Astrocyte of the cerebellum (primary cell): Measurements from ENCODE around the gene GPR84.

Source experiments
- DNase-seq: peaks from one replicate; pipeline ENCODE4 v3.0.0-alpha.2; 2011; ENCODE audit warnings: low read depth
- H3K4me3 ChIP-seq: 2 replicates; pipeline ENCODE4 v1.5.1; 2011; ENCODE audit warnings: mild to moderate bottlenecking, low read depth, low read length, moderate library complexity
- in situ Hi-C: cut with HindIII; loops from 2 replicates; pipeline ENCODE4 v1.10.0; 2017; ENCODE audit warnings: low sequenced_read_pairs
- TF ChIP-seq, protein P1 (sequence below): IDR thresholded peaks from 2 replicates; pipeline ENCODE4 v1.5.1; 2012; ENCODE audit warnings: low read length, low read depth, moderate library complexity, mild to moderate bottlenecking; ENCODE audit errors: missing control alignments

GPR84 gene

DNA sequence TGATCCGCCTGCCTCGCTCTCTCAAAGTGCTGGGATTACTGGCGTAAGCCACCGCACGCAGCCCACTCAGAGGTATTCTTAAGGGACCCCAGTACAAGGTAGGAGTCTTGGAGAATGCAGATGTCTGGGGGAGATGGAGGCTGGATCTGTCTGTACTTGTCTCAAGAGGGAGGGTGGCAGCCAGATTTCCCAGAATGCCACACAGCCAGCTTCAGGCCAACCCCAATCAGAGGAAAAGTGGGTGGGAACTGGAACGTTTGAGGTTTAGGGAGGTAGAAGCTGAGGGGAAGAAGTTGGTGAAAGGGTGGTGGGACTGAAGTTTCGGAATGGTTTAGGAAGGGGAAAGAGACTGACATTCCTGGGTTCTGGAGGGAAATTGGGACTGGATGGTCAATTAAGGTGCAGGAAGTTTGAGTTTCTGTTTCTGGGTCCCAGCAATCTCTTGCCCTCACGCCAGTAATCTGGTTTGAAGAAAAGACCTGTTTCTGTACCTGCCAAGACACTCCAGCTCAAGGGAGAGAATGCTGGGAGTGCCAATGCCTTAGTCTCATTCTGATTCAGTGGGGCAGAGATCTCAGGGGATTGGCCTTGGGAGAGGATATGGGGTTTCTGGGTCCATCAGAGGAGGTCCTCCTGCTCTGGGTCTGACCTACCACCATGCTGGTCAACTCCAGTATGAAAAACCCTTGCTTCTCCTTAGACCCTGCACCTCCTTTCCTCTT lies 28.4 kb upstream of the GPR84 start:
- no peak overlapping the region for H3K4me3 ChIP-seq
- in situ Hi-C loops: no loop called here
- no peak for DNase-seq
- TF ChIP-seq, protein P1, sequence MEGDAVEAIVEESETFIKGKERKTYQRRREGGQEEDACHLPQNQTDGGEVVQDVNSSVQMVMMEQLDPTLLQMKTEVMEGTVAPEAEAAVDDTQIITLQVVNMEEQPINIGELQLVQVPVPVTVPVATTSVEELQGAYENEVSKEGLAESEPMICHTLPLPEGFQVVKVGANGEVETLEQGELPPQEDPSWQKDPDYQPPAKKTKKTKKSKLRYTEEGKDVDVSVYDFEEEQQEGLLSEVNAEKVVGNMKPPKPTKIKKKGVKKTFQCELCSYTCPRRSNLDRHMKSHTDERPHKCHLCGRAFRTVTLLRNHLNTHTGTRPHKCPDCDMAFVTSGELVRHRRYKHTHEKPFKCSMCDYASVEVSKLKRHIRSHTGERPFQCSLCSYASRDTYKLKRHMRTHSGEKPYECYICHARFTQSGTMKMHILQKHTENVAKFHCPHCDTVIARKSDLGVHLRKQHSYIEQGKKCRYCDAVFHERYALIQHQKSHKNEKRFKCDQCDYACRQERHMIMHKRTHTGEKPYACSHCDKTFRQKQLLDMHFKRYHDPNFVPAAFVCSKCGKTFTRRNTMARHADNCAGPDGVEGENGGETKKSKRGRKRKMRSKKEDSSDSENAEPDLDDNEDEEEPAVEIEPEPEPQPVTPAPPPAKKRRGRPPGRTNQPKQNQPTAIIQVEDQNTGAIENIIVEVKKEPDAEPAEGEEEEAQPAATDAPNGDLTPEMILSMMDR: no peak

DNA sequence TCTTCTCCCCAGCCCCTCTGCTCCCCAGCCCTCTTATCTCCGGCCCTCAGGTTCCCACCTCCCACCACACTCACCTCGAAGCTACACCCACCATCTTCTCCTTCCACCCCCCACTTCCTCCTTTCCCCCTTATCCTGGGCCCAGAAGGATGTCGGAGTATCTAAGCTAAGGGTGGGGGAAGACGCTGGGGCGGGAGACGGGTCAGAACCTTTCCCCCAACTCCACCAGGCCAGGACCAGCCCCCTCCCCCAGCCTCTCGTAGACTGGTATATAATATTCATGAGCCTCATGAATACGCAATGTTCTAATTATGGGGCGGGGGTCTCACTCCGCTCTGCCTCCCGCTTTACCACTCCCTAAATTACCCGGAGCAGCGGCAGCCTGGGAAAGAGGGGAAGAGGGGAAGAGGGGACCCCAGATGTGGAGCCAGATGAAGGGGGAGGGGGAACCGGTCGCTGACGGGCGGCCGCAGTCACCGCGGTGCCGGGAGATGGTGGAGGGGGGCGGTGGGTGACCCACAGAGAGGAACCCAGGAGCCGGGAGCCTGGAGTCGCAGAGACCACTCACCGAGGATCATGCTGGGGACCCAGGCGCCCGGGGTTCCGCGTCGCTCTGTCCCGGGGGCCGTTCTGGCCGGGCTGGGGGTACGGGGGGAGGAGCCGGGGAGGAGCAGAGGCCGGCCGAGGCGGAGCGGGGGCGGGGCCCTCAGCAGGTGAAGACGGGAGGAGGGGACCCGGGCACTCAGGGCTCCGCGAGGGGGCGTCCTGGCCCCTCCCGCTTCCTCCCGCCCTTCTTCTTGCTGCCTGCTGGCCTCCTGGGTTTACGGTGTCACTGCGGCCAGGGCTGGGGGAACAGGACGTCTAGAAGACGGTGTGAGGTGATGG lies 26.6 kb upstream of the GPR84 start:
- in situ Hi-C loops: no loop called here
- TF ChIP-seq, protein P1: peak; percentile 9
- no peak for DNase-seq
- peak overlapping the region; percentile 38 for H3K4me3 ChIP-seq

- no peak for DNase-seq
- in situ Hi-C loops: no loop called here
- H3K4me3 ChIP-seq: no peak overlapping the region
- TF ChIP-seq, protein P1: no peak
Measured at GRCh38 chr12:54390176-54390667, 25.9 kb upstream of the GPR84 start.

- in situ Hi-C loops: no loop called here
- TF ChIP-seq, protein P1: no peak
- no peak overlapping the region for H3K4me3 ChIP-seq
- no peak for DNase-seq
Measured at GRCh38 chr12:54389607-54390175, 25.4 kb upstream of the GPR84 start.

- DNase-seq: no peak
- in situ Hi-C loops: no loop called here
- no peak overlapping the region for H3K4me3 ChIP-seq
- TF ChIP-seq, protein P1: no peak
Measured at GRCh38 chr12:54389134-54389508, 24.8 kb upstream of the GPR84 start.
